ENCODE data around the gene ATXN3.
A peak's percentile ranks its signal among the peaks of the same experiment; 100 is the strongest.

ATXN3 gene

GRCh38 chr14:92121207-92121669 lies 14.9 kb upstream of the ATXN3 start:
- Histone ChIP-seq H3K36me3 (ENCODE audit: control insufficient read depth, low read depth, low read length) (peaks cover 20% of the 10 kb centered on the region), H3K4me1 (ENCODE audit: control insufficient read depth, low read depth, low read length) (no peaks in the 10 kb centered on the region), H3K4me3 (ENCODE audit: low read length) (peak overlapping the region; percentile 84), H3K27me3 (ENCODE audit: control insufficient read depth, insufficient read depth, low read length) (no peaks in the 10 kb centered on the region), H3K9me3 (ENCODE audit: control insufficient read depth, low read depth, low read length) (no peaks in the 10 kb centered on the region), H3K27ac (ENCODE audit: low read length) (peak overlapping the region; percentile 96), H3K9ac (ENCODE audit: low read length) (peak overlapping the region; percentile 99)

- Histone ChIP-seq H3K27me3 (ENCODE audit: control insufficient read depth, insufficient read depth, low read length) (no peaks in the 10 kb centered on the region), H3K4me3 (ENCODE audit: low read length) (no peak overlapping the region), H3K36me3 (ENCODE audit: control insufficient read depth, low read depth, low read length) (no peaks in the 10 kb centered on the region), H3K4me1 (ENCODE audit: control insufficient read depth, low read depth, low read length) (peaks cover 10% of the 10 kb centered on the region), H3K9me3 (ENCODE audit: control insufficient read depth, low read depth, low read length) (no peaks in the 10 kb centered on the region), H3K27ac (ENCODE audit: low read length) (no peak overlapping the region), H3K9ac (ENCODE audit: low read length) (no peak overlapping the region)
These were observed 3.1 kb upstream of the ATXN3 start for GRCh38 chr14:92109490-92109889.

DNA sequence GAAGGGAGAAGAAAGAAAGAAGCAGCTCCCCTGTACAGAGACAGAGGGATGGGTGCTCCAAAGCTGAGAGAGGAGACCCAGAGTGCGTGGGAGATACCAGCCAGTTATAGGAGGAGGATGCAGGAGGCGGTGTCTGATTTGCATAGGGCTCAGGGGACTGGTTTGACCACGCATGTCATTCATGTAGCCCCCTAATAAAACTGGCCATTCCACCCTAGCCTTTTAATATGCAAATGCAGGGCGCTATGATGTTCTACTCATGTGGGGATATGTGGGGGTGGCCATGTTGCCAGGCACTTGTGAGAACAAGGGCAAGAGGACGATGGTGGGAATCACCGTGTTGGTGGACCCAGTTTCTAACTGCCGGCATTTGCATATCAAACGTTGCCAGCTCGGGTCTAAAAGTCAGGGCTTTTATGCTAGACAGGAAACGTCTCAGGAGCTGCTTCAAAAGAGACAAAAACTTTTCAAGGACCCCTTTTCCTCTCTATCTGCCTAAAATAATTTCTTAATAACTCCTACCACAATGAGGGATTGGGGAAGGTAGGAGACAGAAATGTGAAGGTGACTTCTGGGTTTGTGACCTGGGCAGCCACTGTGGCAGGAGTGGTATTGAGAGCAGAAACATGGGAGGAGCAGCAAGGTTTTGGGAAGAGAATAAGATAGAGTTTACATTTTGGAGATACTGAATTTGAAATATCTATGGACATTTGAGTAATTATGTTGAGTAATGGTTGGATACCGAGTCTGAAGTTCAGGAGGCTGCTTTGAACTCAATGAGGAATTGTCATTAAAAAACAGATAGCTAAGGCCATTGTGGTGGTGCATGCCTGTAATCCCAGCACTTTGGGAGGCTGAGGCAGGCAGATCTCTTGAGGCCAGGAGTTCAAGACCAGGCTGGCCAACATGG lies 2.2 kb upstream of the ATXN3 start:
- peak overlapping the region; percentile 31 for H3K4me3 ChIP-seq (ENCODE audit: low read length)
- H3K9me3 ChIP-seq (ENCODE audit: control insufficient read depth, low read depth, low read length) = no peaks in the 10 kb centered on the region
- H3K9ac ChIP-seq (ENCODE audit: low read length) = peak overlapping the region; percentile 24
- no peaks in the 10 kb centered on the region for H3K27me3 ChIP-seq (ENCODE audit: control insufficient read depth, insufficient read depth, low read length)
- peaks cover 10% of the 10 kb centered on the region for H3K4me1 ChIP-seq (ENCODE audit: control insufficient read depth, low read depth, low read length)
- H3K27ac ChIP-seq (ENCODE audit: low read length) = peak overlapping the region; percentile 28
- H3K36me3 ChIP-seq (ENCODE audit: control insufficient read depth, low read depth, low read length) = no peaks in the 10 kb centered on the region

DNA sequence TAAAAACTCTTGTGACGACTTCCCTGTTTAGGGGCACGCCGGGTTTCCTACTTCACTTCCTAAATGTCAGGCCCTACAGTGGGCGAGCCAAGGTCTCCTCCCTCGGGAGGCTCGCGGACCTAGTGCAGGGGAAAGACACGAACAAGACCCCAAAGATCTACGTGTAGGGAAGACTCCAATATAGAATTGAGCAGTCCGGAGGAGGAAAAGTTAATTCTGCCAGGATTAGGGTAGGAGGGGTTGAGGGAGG lies 564 bp downstream of the ATXN3 start:
- Histone ChIP-seq H3K27me3 (ENCODE audit: control insufficient read depth, insufficient read depth, low read length) (no peaks in the 10 kb centered on the region), H3K9ac (ENCODE audit: low read length) (peak overlapping the region; percentile 75), H3K9me3 (ENCODE audit: control insufficient read depth, low read depth, low read length) (no peaks in the 10 kb centered on the region), H3K4me1 (ENCODE audit: control insufficient read depth, low read depth, low read length) (peaks cover 10% of the 10 kb centered on the region), H3K4me3 (ENCODE audit: low read length) (peak overlapping the region; percentile 93), H3K36me3 (ENCODE audit: control insufficient read depth, low read depth, low read length) (no peaks in the 10 kb centered on the region), H3K27ac (ENCODE audit: low read length) (no peak overlapping the region)

- no peaks in the 10 kb centered on the region for H3K36me3 ChIP-seq (ENCODE audit: control insufficient read depth, low read depth, low read length)
- H3K9me3 ChIP-seq (ENCODE audit: control insufficient read depth, low read depth, low read length) = no peaks in the 10 kb centered on the region
- peak overlapping the region; percentile 93 for H3K4me3 ChIP-seq (ENCODE audit: low read length)
- H3K27me3 ChIP-seq (ENCODE audit: control insufficient read depth, insufficient read depth, low read length) = no peaks in the 10 kb centered on the region
- H3K9ac ChIP-seq (ENCODE audit: low read length) = peak overlapping the region; percentile 75
- H3K4me1 ChIP-seq (ENCODE audit: control insufficient read depth, low read depth, low read length) = peaks cover 10% of the 10 kb centered on the region
- no peak overlapping the region for H3K27ac ChIP-seq (ENCODE audit: low read length)
These were observed 1.1 kb downstream of the ATXN3 start for GRCh38 chr14:92105073-92105892.

DNA sequence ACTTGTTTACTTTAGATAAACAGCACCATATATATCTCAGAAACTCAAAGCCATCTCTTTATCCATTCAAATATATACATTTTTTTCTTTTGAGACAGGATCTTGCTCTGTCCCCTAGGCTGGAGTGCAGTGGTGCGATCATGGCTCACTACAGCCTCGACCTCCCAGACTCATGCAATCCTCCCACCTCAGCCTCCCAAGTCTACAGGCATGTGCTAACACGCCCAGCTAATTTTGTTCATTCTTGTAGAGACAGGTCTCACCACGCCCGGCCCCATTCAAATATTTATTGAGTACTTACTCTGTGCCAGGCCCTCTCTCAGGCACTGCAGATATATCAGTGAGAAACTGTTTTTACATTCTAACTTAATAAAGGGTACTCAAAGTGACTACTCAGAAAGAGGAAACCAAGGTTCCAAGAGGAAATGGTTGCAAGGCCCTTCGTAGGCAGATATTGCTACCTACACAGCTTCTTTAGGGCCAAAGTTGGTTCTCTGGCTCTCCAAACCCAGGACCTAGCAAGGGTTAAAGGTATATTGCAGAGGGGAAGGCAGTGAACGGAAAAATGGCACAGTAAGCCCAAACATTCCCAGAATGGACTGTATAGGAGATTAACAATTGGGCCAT lies 2.9 kb downstream of the ATXN3 start:
- Histone ChIP-seq H3K36me3 (ENCODE audit: control insufficient read depth, low read depth, low read length) (no peaks in the 10 kb centered on the region), H3K4me3 (ENCODE audit: low read length) (no peak overlapping the region), H3K4me1 (ENCODE audit: control insufficient read depth, low read depth, low read length) (peaks cover 5% of the 10 kb centered on the region), H3K9me3 (ENCODE audit: control insufficient read depth, low read depth, low read length) (no peaks in the 10 kb centered on the region), H3K27ac (ENCODE audit: low read length) (no peak overlapping the region), H3K27me3 (ENCODE audit: control insufficient read depth, insufficient read depth, low read length) (no peaks in the 10 kb centered on the region), H3K9ac (ENCODE audit: low read length) (no peak overlapping the region)

- peaks cover 11% of the 10 kb centered on the region for H3K36me3 ChIP-seq (ENCODE audit: control insufficient read depth, low read depth, low read length)
- no peaks in the 10 kb centered on the region for H3K9me3 ChIP-seq (ENCODE audit: control insufficient read depth, low read depth, low read length)
- H3K4me3 ChIP-seq (ENCODE audit: low read length) = no peak overlapping the region
- H3K9ac ChIP-seq (ENCODE audit: low read length) = no peak overlapping the region
- no peaks in the 10 kb centered on the region for H3K27me3 ChIP-seq (ENCODE audit: control insufficient read depth, insufficient read depth, low read length)
- no peak overlapping the region for H3K27ac ChIP-seq (ENCODE audit: low read length)
- no peaks in the 10 kb centered on the region for H3K4me1 ChIP-seq (ENCODE audit: control insufficient read depth, low read depth, low read length)
These were observed 6.6 kb downstream of the ATXN3 start for GRCh38 chr14:92099802-92100201.

DNA sequence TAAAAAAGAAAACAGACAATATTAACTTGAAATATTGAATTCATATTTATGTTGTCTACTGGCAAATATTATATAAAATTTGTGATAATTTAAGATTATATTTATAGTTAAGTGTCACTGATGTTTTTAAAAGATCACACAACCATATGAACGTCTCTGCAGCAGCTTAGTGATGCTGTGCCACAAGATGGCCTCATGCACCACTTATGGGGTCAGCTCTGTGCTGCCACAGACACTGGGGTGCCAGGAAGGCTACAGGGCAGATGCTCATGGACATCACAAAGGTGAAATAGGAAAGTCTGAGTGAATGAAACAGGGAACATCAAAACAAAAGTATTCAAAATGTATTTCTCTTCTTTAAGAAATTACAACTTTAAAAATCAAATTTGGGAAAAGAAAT lies 13.1 kb downstream of the ATXN3 start:
- no peaks in the 10 kb centered on the region for H3K4me1 ChIP-seq (ENCODE audit: control insufficient read depth, low read depth, low read length)
- H3K9me3 ChIP-seq (ENCODE audit: control insufficient read depth, low read depth, low read length) = no peaks in the 10 kb centered on the region
- no peak overlapping the region for H3K9ac ChIP-seq (ENCODE audit: low read length)
- H3K27me3 ChIP-seq (ENCODE audit: control insufficient read depth, insufficient read depth, low read length) = no peaks in the 10 kb centered on the region
- peaks cover 20% of the 10 kb centered on the region for H3K36me3 ChIP-seq (ENCODE audit: control insufficient read depth, low read depth, low read length)
- no peak overlapping the region for H3K27ac ChIP-seq (ENCODE audit: low read length)
- no peak overlapping the region for H3K4me3 ChIP-seq (ENCODE audit: low read length)

GRCh38 chr14:92088494-92088893 lies 17.9 kb downstream of the ATXN3 start:
- no peaks in the 10 kb centered on the region for H3K4me1 ChIP-seq (ENCODE audit: control insufficient read depth, low read depth, low read length)
- H3K4me3 ChIP-seq (ENCODE audit: low read length) = no peak overlapping the region
- peaks cover 31% of the 10 kb centered on the region for H3K36me3 ChIP-seq (ENCODE audit: control insufficient read depth, low read depth, low read length)
- H3K27ac ChIP-seq (ENCODE audit: low read length) = no peak overlapping the region
- H3K9me3 ChIP-seq (ENCODE audit: control insufficient read depth, low read depth, low read length) = no peaks in the 10 kb centered on the region
- H3K27me3 ChIP-seq (ENCODE audit: control insufficient read depth, insufficient read depth, low read length) = no peaks in the 10 kb centered on the region
- H3K9ac ChIP-seq (ENCODE audit: low read length) = no peak overlapping the region

- Histone ChIP-seq H3K27ac (ENCODE audit: low read length) (no peak overlapping the region), H3K4me3 (ENCODE audit: low read length) (no peak overlapping the region), H3K9ac (ENCODE audit: low read length) (no peak overlapping the region), H3K27me3 (ENCODE audit: control insufficient read depth, insufficient read depth, low read length) (no peaks in the 10 kb centered on the region), H3K9me3 (ENCODE audit: control insufficient read depth, low read depth, low read length) (no peaks in the 10 kb centered on the region), H3K36me3 (ENCODE audit: control insufficient read depth, low read depth, low read length) (peaks cover 26% of the 10 kb centered on the region), H3K4me1 (ENCODE audit: control insufficient read depth, low read depth, low read length) (no peaks in the 10 kb centered on the region)
These were observed 31.8 kb downstream of the ATXN3 start for GRCh38 chr14:92074555-92074954.

GRCh38 chr14:92058006-92058917 lies 48.1 kb downstream of the ATXN3 start:
- Histone ChIP-seq H3K4me1 (ENCODE audit: control insufficient read depth, low read depth, low read length) (peaks cover 4% of the 10 kb centered on the region), H3K9ac (ENCODE audit: low read length) (no peak overlapping the region), H3K27me3 (ENCODE audit: control insufficient read depth, insufficient read depth, low read length) (no peaks in the 10 kb centered on the region), H3K9me3 (ENCODE audit: control insufficient read depth, low read depth, low read length) (no peaks in the 10 kb centered on the region), H3K4me3 (ENCODE audit: low read length) (no peak overlapping the region), H3K27ac (ENCODE audit: low read length) (no peak overlapping the region), H3K36me3 (ENCODE audit: control insufficient read depth, low read depth, low read length) (peaks cover 2% of the 10 kb centered on the region)

All from iPS-18a (cell line).